ENCODE results near the gene MAP2K3.
"Not testable (repeated sequence)": the region's sequence is repeated elsewhere in the genome, so short reads cannot be mapped to it uniquely, and the experiment has no call there.

MAP2K3 gene

GRCh38 chr17:21297597-21297996 is 13.1 kb downstream of the MAP2K3 start:
- no peak for DNase-seq

GRCh38 chr17:21298056-21298982 is 13.8 kb downstream of the MAP2K3 start:
- no peak for DNase-seq

- no peak for DNase-seq
These were observed 14.5 kb downstream of the MAP2K3 start for GRCh38 chr17:21298983-21299519.

- DNase-seq, result no peak
These were observed 15.6 kb downstream of the MAP2K3 start for GRCh38 chr17:21299981-21300600.

GRCh38 chr17:21300601-21301571 is 16.4 kb downstream of the MAP2K3 start:
- no peak for DNase-seq

GRCh38 chr17:21301593-21302550 is 17.4 kb downstream of the MAP2K3 start:
- DNase-seq, result no peak

GRCh38 chr17:21302711-21303425 is 18.4 kb downstream of the MAP2K3 start:
- no peak for DNase-seq

GRCh38 chr17:21303441-21304065 is 19.0 kb downstream of the MAP2K3 start:
- no peak for DNase-seq

GRCh38 chr17:21304091-21304490 is 19.6 kb downstream of the MAP2K3 start:
- no peak for DNase-seq

- DNase-seq, result not testable (repeated sequence)
These were observed 20.1 kb downstream of the MAP2K3 start for GRCh38 chr17:21304551-21305151.

GRCh38 chr17:21305431-21306180 is 21.1 kb downstream of the MAP2K3 start:
- DNase-seq, result not testable (repeated sequence)

GRCh38 chr17:21306611-21307272 is 22.2 kb downstream of the MAP2K3 start:
- not testable (repeated sequence) for DNase-seq

- not testable (repeated sequence) for DNase-seq
These were observed 22.7 kb downstream of the MAP2K3 start for GRCh38 chr17:21307273-21307625.

- DNase-seq, result not testable (repeated sequence)
These were observed 24.4 kb downstream of the MAP2K3 start for GRCh38 chr17:21308931-21309381.

GRCh38 chr17:21310061-21310765 is 25.7 kb downstream of the MAP2K3 start:
- DNase-seq, result not testable (repeated sequence)

GRCh38 chr17:21310766-21311602 is 26.5 kb downstream of the MAP2K3 start:
- not testable (repeated sequence) for DNase-seq

- no peak for DNase-seq
These were observed 28.8 kb downstream of the MAP2K3 start for GRCh38 chr17:21313320-21313719.

Measured in activated CD4-positive, alpha-beta T cell treated with anti-CD3 and anti-CD28 coated beads, Interleukin-2, Interleukin-6, amounts not matched to agents 100 ng/mL and 50 ng/mL, durations not matched to agents 16 hours and 8 hours (primary cell).